Peyer's patch (tissue), 4 donors: ENCODE data around the gene EPHA7.

Experiments used
- POLR2A ChIP-seq, 2 donors: fragments of 450-650 bp; IDR thresholded peaks; one replicate each; pipeline ENCODE4 v1.5.1; 2017; ENCODE audit warnings: antibody characterized with exemption in 2 of 2, mild to moderate bottlenecking in 2 of 2, moderate library complexity in 2 of 2
- TF ChIP-seq, protein P1 (sequence below), 6 experiments: fragments of 450-650 bp in 4 of 6; fragments of 200-600 bp in 2 of 6; sonication (generic) in 1 of 6; IDR thresholded peaks; one replicate each; pipeline ENCODE4 v1.5.1; 2017 to 2019; ENCODE audit warnings: antibody characterized with exemption in 6 of 6, mild to moderate bottlenecking in 3 of 6, moderate library complexity in 1 of 6

- TF ChIP-seq, protein P1, sequence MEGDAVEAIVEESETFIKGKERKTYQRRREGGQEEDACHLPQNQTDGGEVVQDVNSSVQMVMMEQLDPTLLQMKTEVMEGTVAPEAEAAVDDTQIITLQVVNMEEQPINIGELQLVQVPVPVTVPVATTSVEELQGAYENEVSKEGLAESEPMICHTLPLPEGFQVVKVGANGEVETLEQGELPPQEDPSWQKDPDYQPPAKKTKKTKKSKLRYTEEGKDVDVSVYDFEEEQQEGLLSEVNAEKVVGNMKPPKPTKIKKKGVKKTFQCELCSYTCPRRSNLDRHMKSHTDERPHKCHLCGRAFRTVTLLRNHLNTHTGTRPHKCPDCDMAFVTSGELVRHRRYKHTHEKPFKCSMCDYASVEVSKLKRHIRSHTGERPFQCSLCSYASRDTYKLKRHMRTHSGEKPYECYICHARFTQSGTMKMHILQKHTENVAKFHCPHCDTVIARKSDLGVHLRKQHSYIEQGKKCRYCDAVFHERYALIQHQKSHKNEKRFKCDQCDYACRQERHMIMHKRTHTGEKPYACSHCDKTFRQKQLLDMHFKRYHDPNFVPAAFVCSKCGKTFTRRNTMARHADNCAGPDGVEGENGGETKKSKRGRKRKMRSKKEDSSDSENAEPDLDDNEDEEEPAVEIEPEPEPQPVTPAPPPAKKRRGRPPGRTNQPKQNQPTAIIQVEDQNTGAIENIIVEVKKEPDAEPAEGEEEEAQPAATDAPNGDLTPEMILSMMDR (IDR thresholded peaks at IDR 0.05) = no peak
- TF ChIP-seq POLR2A (IDR thresholded peaks at IDR 0.05) = no peak
These were observed 1.3 kb downstream of the EPHA7 start for GRCh38 chr6:93418033-93418407.
